NCI-H1105 treated with DMSO at 0.1 percent for 48 hours (cell line): ENCODE measurements around the gene ASB9.
A peak's percentile ranks its signal among the peaks of the same experiment; 100 is the strongest.
"Not testable (repeated sequence)": the region's sequence is repeated elsewhere in the genome, so short reads cannot be mapped to it uniquely, and the experiment has no call there.

Experiments
- DNase-seq: peaks from one replicate; lab custom pipeline; 2025; lab: John Stamatoyannopoulos, UW

The ASB9 gene

DNA sequence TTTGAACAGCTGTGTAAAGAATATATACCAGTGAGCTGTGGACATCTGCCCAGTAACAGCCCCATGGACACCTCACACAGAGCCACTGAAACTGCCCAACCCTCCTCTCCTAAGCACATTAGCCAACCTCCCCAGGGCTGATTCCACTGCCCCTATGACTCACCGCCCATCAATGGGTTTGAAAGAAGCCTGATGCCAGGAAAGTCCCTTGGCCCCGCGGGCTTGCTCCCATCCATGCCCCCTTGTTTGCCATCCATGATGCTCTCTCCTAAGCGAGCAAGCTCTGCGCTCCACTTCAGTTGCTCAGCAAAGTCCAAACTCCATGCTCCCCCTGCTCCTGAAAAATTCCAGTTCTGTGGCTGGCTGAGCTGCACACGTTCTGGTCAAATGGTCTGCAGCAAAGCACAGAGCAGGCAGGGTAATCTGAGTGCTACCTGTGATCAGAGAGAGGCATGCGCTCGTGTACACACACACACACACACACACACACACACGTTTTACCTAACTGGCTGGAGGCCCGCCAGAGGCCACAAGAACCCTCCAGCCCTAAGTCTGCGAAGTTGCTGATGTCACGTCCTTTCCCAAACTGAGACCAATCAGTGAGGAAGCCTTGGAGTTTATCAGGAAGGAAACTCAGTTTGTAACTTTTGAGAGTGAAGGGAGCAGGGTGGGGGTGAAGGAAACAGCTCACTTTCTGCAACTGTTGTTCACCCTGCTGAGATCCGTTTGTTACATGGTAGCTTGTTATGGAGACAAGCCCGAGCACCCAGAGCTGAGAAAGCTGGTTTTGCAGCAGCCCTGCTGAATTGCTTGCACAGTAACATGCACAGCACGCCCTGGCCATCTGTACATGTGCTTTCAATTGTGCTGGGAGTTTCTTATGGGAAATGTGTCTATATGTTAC, at the start of gene ASB9:
TSS of gene ASB9 (minus strand) at position 466 of the 904 bp plus-strand sequence. CDS start at position 257, 209 bp downstream.
- DNase-seq, result no peak

- no peak for DNase-seq
These were observed 49.2 kb upstream of the ASB9 start for GRCh38 chrX:15319075-15319474.

- DNase-seq, result no peak
These were observed 45.6 kb upstream of the ASB9 start, which contains the start of gene ASB11 for GRCh38 chrX:15315509-15315908. ASB11 (minus strand) TSS chrX:15315640; CDS start chrX:15315605, 35 bp downstream.

DNA sequence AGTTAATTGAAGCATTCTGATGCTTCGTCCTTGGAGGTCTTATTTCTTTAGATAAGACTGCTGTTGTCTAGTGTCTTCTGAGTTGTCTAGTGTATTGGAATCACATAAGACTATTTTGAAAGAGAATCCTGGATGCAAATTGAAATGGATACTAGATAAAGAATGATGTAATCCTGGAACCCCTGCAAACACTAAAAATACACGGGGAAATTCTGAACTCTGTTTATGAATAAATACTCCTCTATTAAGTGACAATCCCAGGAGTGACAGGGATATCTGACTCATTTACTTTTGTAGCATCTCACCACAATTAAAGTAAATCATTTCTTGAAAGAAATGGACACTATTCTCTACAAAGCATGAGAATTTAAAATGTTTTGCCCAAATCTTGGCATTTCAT, 44.6 kb upstream of the ASB9 start:
- no peak for DNase-seq

GRCh38 chrX:15311119-15311518, 41.2 kb upstream of the ASB9 start:
- DNase-seq, result no peak

GRCh38 chrX:15310117-15310516, 40.2 kb upstream of the ASB9 start:
- peak; percentile 87 for DNase-seq

- DNase-seq, result not testable (repeated sequence)
These were observed 36.0 kb upstream of the ASB9 start for GRCh38 chrX:15305899-15306298.

DNA sequence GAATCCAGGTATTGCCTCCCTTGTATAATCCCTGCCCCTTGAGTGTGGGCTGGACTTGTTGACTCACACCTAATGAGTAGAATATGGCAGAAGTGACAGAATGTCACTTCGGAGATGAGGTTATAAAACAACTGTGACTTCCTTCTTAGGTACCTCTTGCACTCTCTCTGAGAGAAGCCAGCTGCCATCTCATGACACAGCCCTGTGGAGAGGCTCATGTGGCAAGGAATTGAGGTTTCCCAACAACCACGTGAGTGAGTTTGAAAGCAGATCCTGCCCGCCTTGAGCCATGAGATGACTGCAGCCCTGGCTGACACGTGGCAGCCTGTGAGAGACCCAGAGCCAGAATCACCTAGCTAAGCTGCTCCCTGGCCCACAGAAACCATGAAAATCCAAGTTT, 32.0 kb upstream of the ASB9 start:
- DNase-seq, result no peak

DNA sequence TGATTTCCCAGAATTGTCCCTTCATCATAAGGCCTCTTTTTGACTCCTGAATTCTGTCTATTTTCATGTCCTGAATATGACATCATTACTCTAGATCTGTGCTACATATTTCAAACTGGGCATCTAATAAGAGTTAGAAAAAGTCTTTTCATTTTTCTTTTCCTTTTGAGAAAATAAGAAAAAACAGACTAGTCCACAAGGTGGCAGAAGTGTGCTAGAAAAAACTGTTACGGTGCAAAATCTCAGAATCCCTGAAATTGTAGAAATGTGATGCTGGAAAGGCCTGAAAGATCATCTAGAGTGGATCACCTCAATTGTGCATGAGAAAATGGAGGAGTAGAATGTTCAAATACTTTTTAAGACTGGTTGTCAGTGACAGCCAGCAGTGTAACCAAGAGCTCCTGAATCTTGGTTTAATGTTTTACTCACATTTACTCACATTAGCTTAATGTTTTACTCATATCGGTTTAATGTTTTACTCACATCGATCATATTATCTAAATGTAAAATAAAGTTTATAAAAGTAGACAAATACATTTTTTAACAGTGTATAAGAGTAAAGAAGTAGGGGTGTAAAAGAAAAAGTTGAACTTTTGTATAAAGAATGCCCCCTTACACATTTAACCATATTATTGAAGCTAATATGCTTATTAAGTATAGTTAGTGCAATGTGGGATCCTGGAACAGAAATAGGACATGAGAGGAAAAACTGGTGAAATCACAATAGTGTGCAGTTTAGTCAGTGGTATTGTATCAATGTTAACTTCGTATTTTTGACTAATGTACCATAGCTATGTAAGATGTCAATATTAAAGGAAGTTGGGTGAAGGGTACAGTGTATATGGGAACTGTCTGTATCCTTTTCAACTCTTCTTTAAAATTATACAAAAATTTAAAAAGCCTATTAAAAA, 30.3 kb upstream of the ASB9 start:
- DNase-seq, result peak; percentile 19

DNA sequence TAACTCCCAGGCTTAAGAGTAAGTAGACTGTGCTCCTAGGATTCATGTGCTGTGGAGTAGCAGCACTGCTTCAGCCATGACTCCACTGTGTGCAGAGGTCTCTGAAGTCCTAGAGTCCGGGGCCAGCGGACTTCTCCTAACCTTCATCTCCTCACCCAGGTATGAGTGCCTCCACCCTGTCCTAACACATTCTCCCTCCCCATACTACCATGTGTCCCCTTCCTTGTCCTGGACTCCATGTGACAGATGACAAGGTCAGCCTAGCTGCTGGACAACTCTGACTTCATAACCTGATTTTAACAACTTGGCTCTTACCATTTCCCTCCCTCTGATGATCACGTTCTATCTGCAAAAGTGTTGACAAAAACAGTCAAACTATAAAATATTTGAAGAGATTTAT, 28.9 kb upstream of the ASB9 start:
- DNase-seq, result no peak

GRCh38 chrX:15298201-15298600, 28.3 kb upstream of the ASB9 start:
- DNase-seq, result no peak

GRCh38 chrX:15293451-15293850, 23.6 kb upstream of the ASB9 start:
- DNase-seq, result no peak

- no peak for DNase-seq
These were observed 23.0 kb upstream of the ASB9 start for GRCh38 chrX:15292861-15293260.

DNA sequence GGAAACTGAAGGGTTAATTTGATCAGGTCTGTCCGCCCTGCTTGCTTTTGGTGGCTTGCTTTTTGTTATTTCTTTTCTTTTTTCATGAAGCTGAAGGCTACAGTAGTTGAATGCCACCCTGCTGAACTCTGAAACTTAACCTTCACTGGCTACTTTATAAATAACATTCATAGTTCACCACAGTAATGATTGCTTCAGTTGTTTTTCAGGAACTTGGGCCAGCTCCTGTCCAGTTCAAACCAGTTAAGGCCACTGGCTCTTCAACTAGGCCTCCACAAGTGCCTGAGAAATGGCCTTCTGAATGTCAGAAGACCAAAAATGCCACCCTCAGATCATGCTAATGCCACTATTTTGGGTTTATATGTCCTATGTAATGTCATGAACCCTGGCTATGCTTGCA, 7.7 kb upstream of the ASB9 start:
- DNase-seq, result no peak

- no peak for DNase-seq
These were observed 5.1 kb upstream of the ASB9 start for GRCh38 chrX:15274946-15275345.

GRCh38 chrX:15273275-15273674, 3.4 kb upstream of the ASB9 start:
- not testable (repeated sequence) for DNase-seq

DNA sequence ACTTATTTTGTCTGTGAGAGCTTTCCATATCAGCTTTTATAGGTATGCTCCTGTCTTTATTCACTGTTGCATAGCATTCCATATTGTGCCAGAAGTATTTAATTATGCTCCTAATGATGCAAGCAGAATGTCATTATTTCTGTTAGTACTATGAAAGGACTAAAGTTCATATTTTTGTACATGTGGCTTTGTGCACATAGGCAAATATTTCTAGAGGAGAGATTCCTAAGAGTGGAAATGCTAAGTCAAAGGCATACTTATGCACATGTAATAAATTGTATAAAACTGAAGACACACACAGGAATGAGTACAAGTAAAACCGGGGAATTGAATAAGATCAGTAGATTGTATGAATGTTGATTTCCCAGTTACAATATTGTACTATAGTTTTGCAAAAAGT, 1.9 kb upstream of the ASB9 start:
- no peak for DNase-seq

DNA sequence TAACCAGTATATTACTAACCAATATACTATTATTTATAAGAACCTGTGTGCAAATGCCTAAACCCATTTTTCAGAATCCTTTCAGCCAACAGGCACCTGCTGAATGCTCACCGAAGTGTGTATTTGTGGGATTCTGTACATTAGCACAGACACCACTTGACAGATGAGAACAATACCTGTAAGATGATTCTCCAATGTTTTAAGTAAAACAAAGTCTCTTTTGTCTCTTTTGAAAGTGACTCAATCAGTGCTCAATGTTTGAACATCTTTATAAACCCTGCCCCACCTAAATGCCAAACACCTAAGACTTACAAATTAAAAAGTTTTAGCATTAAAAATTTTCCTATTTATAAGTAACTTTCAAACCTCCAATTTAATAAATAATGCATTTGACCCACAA, 763 bp downstream of the ASB9 start:
- DNase-seq, result no peak

DNA sequence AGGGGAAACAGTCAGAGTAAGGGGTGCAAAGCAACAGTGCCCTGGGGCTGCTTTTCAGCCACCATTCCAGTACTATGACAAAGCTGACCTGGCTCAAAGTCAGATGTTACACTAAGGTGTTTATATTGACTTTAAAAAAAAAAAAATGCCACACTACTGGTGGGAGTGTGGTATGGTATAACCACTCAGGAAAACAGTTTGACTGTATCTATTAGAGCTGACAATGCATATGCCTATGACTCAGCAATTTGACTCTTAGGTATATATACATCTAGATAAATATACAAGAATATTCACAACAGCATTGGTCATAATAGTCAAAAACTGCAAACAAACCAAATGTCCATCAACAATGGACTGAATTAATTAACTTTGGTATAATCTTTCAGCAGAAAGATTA, 15.0 kb downstream of the ASB9 start:
- DNase-seq, result no peak

- no peak for DNase-seq
These were observed 24.0 kb downstream of the ASB9 start for GRCh38 chrX:15245896-15246295.

DNA sequence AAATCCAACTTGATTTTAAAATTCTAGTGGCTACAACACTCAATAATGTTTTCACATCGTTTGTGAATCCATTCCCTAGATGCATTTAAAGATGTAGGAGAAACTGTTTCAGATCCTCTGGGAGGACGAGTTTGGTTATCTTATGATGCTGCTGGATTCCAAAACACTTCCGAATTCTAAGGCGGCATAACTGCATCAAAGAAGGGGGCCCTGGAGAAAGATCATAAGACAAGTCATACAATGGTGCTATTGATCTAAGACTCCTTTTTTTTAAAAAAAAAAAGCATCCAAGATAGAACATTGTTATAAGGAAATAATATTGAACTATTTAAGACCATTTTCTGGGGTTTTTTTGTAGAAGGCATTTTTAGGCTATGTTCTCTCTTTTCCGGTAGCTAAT, 25.5 kb downstream of the ASB9 start:
- DNase-seq, result no peak

DNA sequence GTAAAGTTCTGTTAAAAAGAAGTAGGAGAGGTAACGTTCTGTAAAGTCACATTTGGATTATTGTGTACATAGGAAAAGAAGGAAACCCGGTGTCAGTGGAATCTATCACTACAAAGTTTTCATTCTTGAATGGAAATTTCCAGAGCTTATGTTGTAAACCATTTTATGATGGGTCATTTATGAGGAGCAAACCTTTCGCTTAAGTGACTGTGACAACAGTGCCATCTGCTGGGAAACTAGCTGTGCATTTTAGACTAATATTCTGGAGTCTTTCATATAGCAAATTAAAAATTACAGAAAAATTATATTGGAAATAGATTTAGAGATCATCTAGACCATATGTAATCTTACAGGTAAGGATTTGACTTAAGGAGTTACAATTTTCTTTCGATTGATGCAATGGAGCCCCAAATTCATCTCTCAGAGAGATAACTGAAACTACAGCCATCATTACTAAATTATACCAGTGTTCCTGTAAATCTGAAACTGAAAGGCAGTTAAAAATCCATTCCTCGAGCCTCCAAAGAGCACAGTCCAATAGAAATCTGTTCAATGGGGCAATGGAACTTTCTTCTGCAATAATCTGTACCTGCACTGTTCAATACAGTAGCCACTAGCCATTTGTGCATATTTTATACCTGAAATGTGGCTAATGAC, 26.9 kb downstream of the ASB9 start:
- DNase-seq, result peak; percentile 47
